H1 (cell line): Measurements from ENCODE around the gene MPDU1. TPM values are rescaled to one million over a fixed set of nuclear protein-coding genes. Genes with fewer than 3 reads are reported as not detected.

Source experiments
- CTCF ChIA-PET: fragments of 300-600 bp; sonication (Branson Sonifier 250); formaldehyde crosslinking; loops from one replicate; lab custom pipeline; 2021; ENCODE audit not compliant: partially characterized antibody; lab: Charles Lee
- POLR2A ChIA-PET: fragments of 300-600 bp; sonication (Branson Sonifier 250); formaldehyde crosslinking; loops from one replicate; lab custom pipeline; 2021; ENCODE audit warnings: inconsistent platforms; ENCODE audit not compliant: partially characterized antibody; lab: Charles Lee
- DNase-seq, 2 experiments: peaks; one replicate each; pipeline versions ENCODE4 v3.0.0 to v3.0.0-alpha.2; 2010 to 2022; ENCODE audit warnings: low spot score in 2 of 2, low read depth in 1 of 2, mixed read lengths in 1 of 2
- FAIRE-seq: peaks from 2 replicates; lab custom pipeline; 2011; peaks lifted over from hg19 to GRCh38; lab: Jason Lieb, UNC
- H2AFZ ChIP-seq: 2 replicates; pipeline ENCODE4 v1.8.1; 2012; ENCODE audit warnings: low read length, inconsistent platforms
- H2AK5ac ChIP-seq: 2 replicates; pipeline ENCODE4 v1.6.1; 2013; ENCODE audit warnings: low read depth, low read length
- H2BK120ac ChIP-seq: replicated peaks from 2 replicates; pipeline ENCODE3; 2013; ENCODE audit warnings: low read depth, low read length, inconsistent platforms
- H2BK12ac ChIP-seq: 2 replicates; pipeline ENCODE4 v1.6.1; 2013; ENCODE audit warnings: low read depth, low read length
- H2BK15ac ChIP-seq: 2 replicates; pipeline ENCODE4 v1.6.1; 2013; ENCODE audit warnings: low read length
- H2BK20ac ChIP-seq: 2 replicates; pipeline ENCODE4 v1.6.1; 2013; ENCODE audit warnings: low read length
- H2BK5ac ChIP-seq: 2 replicates; pipeline ENCODE4 v1.6.1; 2013; ENCODE audit warnings: low read depth, low read length
- H3K14ac ChIP-seq: 2 replicates; pipeline ENCODE4 v1.6.1; 2013; ENCODE audit warnings: inconsistent platforms; ENCODE audit not compliant: insufficient read length
- H3K18ac ChIP-seq: 2 replicates; pipeline ENCODE4 v1.6.1; 2013; ENCODE audit warnings: low read length; ENCODE audit errors: extremely low read depth
- H3K23ac ChIP-seq: 2 replicates; pipeline ENCODE4 v1.6.1; 2013; ENCODE audit warnings: inconsistent platforms; ENCODE audit not compliant: insufficient read length
- H3K23me2 ChIP-seq: 2 replicates; pipeline ENCODE4 v1.6.1; 2013; ENCODE audit warnings: low read depth, low read length
- H3K27ac ChIP-seq: 2 replicates; pipeline ENCODE4 v1.6.1; 2011; ENCODE audit warnings: low read depth, low read length, inconsistent platforms
- H3K27me3 ChIP-seq, 4 experiments: replicated peaks in 1 of 4; 1 replicate in 1 of 4; 2 replicates in 3 of 4; pipeline versions ENCODE4 v1.6.1 to v1.8.1; 2011 to 2013; ENCODE audit warnings: low read length in 3 of 4, mild to moderate bottlenecking in 3 of 4, inconsistent platforms in 2 of 4, mixed read lengths in 2 of 4, moderate library complexity in 1 of 4; ENCODE audit not compliant: control insufficient read depth in 3 of 4, insufficient read depth in 3 of 4; ENCODE audit errors: extremely low read depth in 1 of 4
- H3K36me3 ChIP-seq, 4 experiments: 2 replicates each; pipeline versions ENCODE4 v1.6.1 to v1.8.1; 2011 to 2013; ENCODE audit warnings: mild to moderate bottlenecking in 4 of 4, low read length in 3 of 4, moderate library complexity in 2 of 4, control low read depth in 1 of 4, inconsistent platforms in 1 of 4; ENCODE audit not compliant: insufficient read depth in 4 of 4, control insufficient read depth in 2 of 4
- H3K4ac ChIP-seq: replicated peaks from 2 replicates; pipeline ENCODE3; 2013; ENCODE audit warnings: low read length, low read depth, mixed read lengths, inconsistent platforms; ENCODE audit not compliant: insufficient read length
- H3K4me1 ChIP-seq, 4 experiments: replicated peaks in 1 of 4; 1 replicate in 1 of 4; 2 replicates in 3 of 4; pipeline versions ENCODE4 v1.6.1 to v1.8.1; 2011 to 2013; ENCODE audit warnings: low read length in 3 of 4, inconsistent platforms in 2 of 4, mixed read lengths in 1 of 4; ENCODE audit not compliant: insufficient read depth in 4 of 4, control insufficient read depth in 3 of 4
- H3K4me2 ChIP-seq, 2 experiments: 2 replicates each; pipeline versions ENCODE4 v1.6.1 to v1.8.1; 2011 to 2013; ENCODE audit warnings: low read depth in 2 of 2, low read length in 2 of 2, control low read depth in 1 of 2, inconsistent platforms in 1 of 2, mild to moderate bottlenecking in 1 of 2; ENCODE audit not compliant: insufficient read depth in 1 of 2
- H3K4me3 ChIP-seq, 4 experiments: fragments of 200-600, 300-600 bp in 1 of 4; sonication (generic), shearing (Covaris generic), sonication (Bioruptor Twin) in 1 of 4; 2 replicates each; pipeline versions ENCODE4 v1.5.1 to v1.8.1; 2011 to 2016; ENCODE audit warnings: low read length in 4 of 4, low read depth in 3 of 4, control low read depth in 2 of 4, inconsistent platforms in 2 of 4, mild to moderate bottlenecking in 2 of 4, mixed read lengths in 1 of 4, moderate library complexity in 1 of 4; ENCODE audit not compliant: insufficient read depth in 2 of 4; ENCODE audit errors: extremely low read depth in 1 of 4
- H3K56ac ChIP-seq: replicated peaks from 2 replicates; pipeline ENCODE3; 2013; ENCODE audit warnings: low read depth, mild to moderate bottlenecking, mixed read lengths, low read length, inconsistent platforms; ENCODE audit not compliant: insufficient read length
- H3K79me1 ChIP-seq: 2 replicates; pipeline ENCODE4 v1.6.1; 2013; ENCODE audit warnings: low read depth, low read length, control low read depth
- H3K79me2 ChIP-seq, 2 experiments: 2 replicates each; pipeline versions ENCODE4 v1.6.1 to v1.8.1; 2012 to 2013; ENCODE audit warnings: low read length in 2 of 2, mild to moderate bottlenecking in 2 of 2, inconsistent platforms in 1 of 2; ENCODE audit not compliant: insufficient read depth in 2 of 2, control insufficient read depth in 1 of 2
- H3K9ac ChIP-seq, 4 experiments: replicated peaks in 1 of 4; 1 replicate in 1 of 4; 2 replicates in 3 of 4; pipeline versions ENCODE4 v1.6.1 to v1.8.1; 2011 to 2013; ENCODE audit warnings: low read depth in 3 of 4, low read length in 3 of 4, control low read depth in 2 of 4, mild to moderate bottlenecking in 2 of 4, moderate library complexity in 2 of 4, inconsistent platforms in 1 of 4; ENCODE audit errors: extremely low read depth in 1 of 4
- H3K9me3 ChIP-seq, 2 experiments: 2 replicates each; pipeline versions ENCODE4 v1.6.1 to v1.8.1; 2012 to 2013; ENCODE audit warnings: mild to moderate bottlenecking in 2 of 2, moderate library complexity in 2 of 2, control low read depth in 1 of 2, inconsistent platforms in 1 of 2, low read depth in 1 of 2, low read length in 1 of 2, mixed read lengths in 1 of 2; ENCODE audit not compliant: insufficient read depth in 2 of 2
- H4K20me1 ChIP-seq, 2 experiments: replicated peaks in 1 of 2; 2 replicates each; pipeline versions ENCODE3 to v1.8.1; 2011 to 2013; ENCODE audit warnings: inconsistent platforms in 2 of 2, low read length in 2 of 2, mild to moderate bottlenecking in 1 of 2; ENCODE audit not compliant: insufficient read depth in 2 of 2, control insufficient read depth in 1 of 2
- H4K5ac ChIP-seq: 2 replicates; pipeline ENCODE4 v1.6.1; 2013; ENCODE audit warnings: low read length, low read depth, mixed read lengths, inconsistent platforms; ENCODE audit not compliant: insufficient read length
- H4K8ac ChIP-seq: 2 replicates; pipeline ENCODE4 v1.8.0; 2013; ENCODE audit warnings: mild to moderate bottlenecking, moderate library complexity, low read length, inconsistent platforms; ENCODE audit not compliant: insufficient read depth; ENCODE audit errors: extremely low read depth
- H4K91ac ChIP-seq: replicated peaks from 2 replicates; pipeline ENCODE3; 2013; ENCODE audit warnings: low read length, mixed read lengths, inconsistent platforms; ENCODE audit not compliant: insufficient read length
- ATF3 ChIP-seq: IDR thresholded peaks from 2 replicates; pipeline ENCODE4 v1.6.1; 2011; ENCODE audit warnings: low read depth, mild to moderate bottlenecking, low read length; ENCODE audit not compliant: insufficient read depth
- BRCA1 ChIP-seq: IDR thresholded peaks from 2 replicates; pipeline ENCODE4 v1.6.1; 2012; ENCODE audit warnings: low read depth, low read length, improper control_type of control experiment
- EGR1 ChIP-seq: IDR thresholded peaks from 2 replicates; pipeline ENCODE4 v1.6.1; 2011; ENCODE audit warnings: low read depth, low read length, borderline replicate concordance
- KDM5A ChIP-seq: fragments of 200-600 bp; IDR thresholded peaks from 2 replicates; pipeline ENCODE4 v1.7.1; 2012; ENCODE audit warnings: mild to moderate bottlenecking, low read length, inconsistent platforms, mixed read lengths
- POU5F1 ChIP-seq: IDR thresholded peaks from 2 replicates; pipeline ENCODE4 v1.6.1; 2011; ENCODE audit warnings: low read depth, mild to moderate bottlenecking, low read length, moderate library complexity
- SIN3A ChIP-seq, 2 experiments: IDR thresholded peaks in 1 of 2; conservative IDR thresholded peaks in 1 of 2; 2 replicates each; pipeline ENCODE4 v1.6.1; 2011 to 2012; ENCODE audit warnings: low read length in 2 of 2, improper control_type of control experiment in 1 of 2, low read depth in 1 of 2, mild to moderate bottlenecking in 1 of 2
- SIX5 ChIP-seq: IDR thresholded peaks from 2 replicates; pipeline ENCODE4 v1.6.1; 2011; ENCODE audit warnings: mild to moderate bottlenecking, low read depth, low read length
- SRF ChIP-seq: IDR thresholded peaks from 2 replicates; pipeline ENCODE4 v1.6.1; 2011; ENCODE audit warnings: mild to moderate bottlenecking, low read depth, low read length, moderate library complexity
- TBP ChIP-seq: IDR thresholded peaks from 2 replicates; pipeline ENCODE4 v1.6.1; 2011; ENCODE audit warnings: low read depth, low read length, improper control_type of control experiment
- TEAD4 ChIP-seq: IDR thresholded peaks from 2 replicates; pipeline ENCODE4 v1.6.1; 2012; ENCODE audit warnings: low read depth, low read length, inconsistent platforms, mixed read lengths
- WGBS, 2 experiments: shearing (Covaris generic) in 1 of 2; methylation state at CpG; one replicate each; pipeline versions ENCODE4 v1.1.6 to v1.1.7; 2013 to 2015; ENCODE audit warnings: low lambda C conversion rate in 2 of 2, mixed read lengths in 2 of 2, inconsistent platforms in 1 of 2, low coverage in 1 of 2, missing lambda C conversion rate in 1 of 2; ENCODE audit not compliant: insufficient replicate concordance in 2 of 2, insufficient coverage in 1 of 2, insufficient read length in 1 of 2; ENCODE audit errors: extremely low coverage in 1 of 2, missing lambda C conversion rate in 1 of 2; 5-methylcytosine and 5-hydroxymethylcytosine counted together
- polyA plus RNA-seq, 7 experiments: library from polyadenylated mRNA; depleted of rRNA in 3 of 7; stranded (reverse) in 5 of 7; unstranded in 2 of 7; fragments of >200 nt in 5 of 7; fragments of 200-250 nt in 2 of 7; gene quantifications; 1 replicate in 5 of 7; 2 replicates in 1 of 7; 4 replicates in 1 of 7; pipeline versions ENCODE4 v1.2.1 to v1.2.3, GENCODE V29; 2011 to 2013; ENCODE audit warnings: missing spikeins in 2 of 7, mixed read lengths in 2 of 7
- total RNA-seq: library from RNA; stranded (reverse); fragmentation: NEBNext Ultra II Directional; extraction: Animal tissue kit (Norgen Biotek cat#: 25700); gene quantifications from 2 replicates; pipeline ENCODE4 v1.2.1, GENCODE V29; 2021

The MPDU1 gene
- total and polyA plus RNA-seq, 2 of the 8 experiments (the other 6 are each of a cell fraction or from before 2014, with no cell fraction given): 63.2 to 142 TPM

- peaks cover 12 to 22% of the 10 kb centered on the region in 2 experiments for H3K79me2 ChIP-seq
- H2BK15ac ChIP-seq: 0 out of 2 replicates have a peak within 1 kb of the TSS, but pooled peaks have one; percentile 63
- no peaks in the 10 kb centered on the region for H3K9me3 ChIP-seq
- peaks cover 8% of the 10 kb centered on the region; the same call in 1 of the 2 replicates for H3K23me2 ChIP-seq
- H3K36me3 ChIP-seq: peaks cover 38 to 49% (median 44%) of the 10 kb centered on the region in 4 experiments
- no peak within 1 kb of the TSS for H3K14ac ChIP-seq
- no peak within 1 kb of the TSS for H3K23ac ChIP-seq
- H4K20me1 ChIP-seq: peaks cover 22 to 25% of the 10 kb centered on the region in 2 experiments
- H4K91ac ChIP-seq: no peak within 1 kb of the TSS
- no peaks in the 10 kb centered on the region for H3K27me3 ChIP-seq
- no peak within 1 kb of the TSS for H2AFZ ChIP-seq
- no peak within 1 kb of the TSS for H2BK120ac ChIP-seq
- peak within 1 kb of the TSS; percentile 17; the same call in 1 of the 2 replicates for H2BK12ac ChIP-seq
- no peak within 1 kb of the TSS; the same call in 1 of the 2 replicates for H4K8ac ChIP-seq
- FAIRE-seq: no peak
- no peak within 1 kb of the TSS for H3K56ac ChIP-seq
- 0 out of 4 replicates have a peak within 1 kb of the TSS, but pooled peaks of 1 of the 2 experiments have one; percentile 14 for H3K4me2 ChIP-seq
- no peak within 1 kb of the TSS for H3K4ac ChIP-seq
- no peak within 1 kb of the TSS for H4K5ac ChIP-seq
- peak within 1 kb of the TSS; percentile 18 for H3K27ac ChIP-seq
- peak in 1 of 2 experiments; percentile 77 for DNase-seq
- 51% methylated on average over 7 of the region's 7 CpGs; no CpG with 5 or more reads in 1 of the 2 experiments for WGBS, 2 experiments
- no peak within 1 kb of the TSS for H3K4me3 ChIP-seq
- peaks cover 7% of the 10 kb centered on the region; the same call in 1 of the 2 replicates for H3K79me1 ChIP-seq
- H2BK5ac ChIP-seq: peak within 1 kb of the TSS; percentile 56
- peaks cover 4 to 16% (median 11%) of the 10 kb centered on the region in 4 experiments; a peak in 6 of 7 replicates for H3K4me1 ChIP-seq
- H2BK20ac ChIP-seq: peak within 1 kb of the TSS; percentile 40; the same call in 1 of the 2 replicates
- ChIA-PET CTCF (interaction anchor here (1.0 to 3.0 kb wide), 5 partner anchors 10 to 109 kb away, joined by 3 to 15 read pairs (median 4); partner anchors contain the start of genes SOX15, TP53 and WRAP53), POLR2A (interaction anchor here (0.8 to 37.5 kb wide), 20 partner anchors 3 to 337 kb away, joined by 3 to 1144 read pairs (median 5); partner anchors contain the start of genes ATP1B2, CD68, FXR2 and GABARAP)
- no peak within 1 kb of the TSS; the same call in 1 of the 2 replicates for H2AK5ac ChIP-seq
- no peak within 1 kb of the TSS for H3K9ac ChIP-seq
- H3K18ac ChIP-seq: no peak within 1 kb of the TSS
- TF ChIP-seq SIN3A (conservative IDR thresholded peaks at IDR 0.05 in 1 of 2, IDR thresholded peaks at IDR 0.05 in 1 of 2; ENCODE audit: low read depth in 1 of 2, low read length in 2 of 2): peak; percentile 46 to 88; a peak in 2 of 4 replicates
- TF ChIP-seq ATF3: no peak
- TF ChIP-seq TBP: no peak
- no peak for TF ChIP-seq SRF
- TF ChIP-seq SIX5: no peak
- TF ChIP-seq POU5F1: no peak
- no peak for TF ChIP-seq KDM5A
- no peak for TF ChIP-seq BRCA1
- no peak for TF ChIP-seq TEAD4
- TF ChIP-seq EGR1: 0 out of 2 replicates have a peak, but pooled peaks have one; percentile 29
Observed at GRCh38 chr17:7579001-7579833, 4.4 kb upstream of the MPDU1 start, which contains the start of gene CD68. TSS of gene CD68 (plus strand) at chr17:7579638. CDS start at chr17:7579678, 40 bp downstream.
